Stimulated activated CD4-positive, alpha-beta T cell treated with anti-CD3 and anti-CD28 coated beads, Interleukin-4, amount 100 ng/mL, for 48 hours (primary cell): ENCODE results near the gene PTPRB.

Experiments used
- DNase-seq, 2 donors: peaks; one replicate each; pipeline ENCODE4 v3.0.0-alpha.2; 2020; ENCODE audit warnings: low read depth in 2 of 2

The PTPRB gene

DNA sequence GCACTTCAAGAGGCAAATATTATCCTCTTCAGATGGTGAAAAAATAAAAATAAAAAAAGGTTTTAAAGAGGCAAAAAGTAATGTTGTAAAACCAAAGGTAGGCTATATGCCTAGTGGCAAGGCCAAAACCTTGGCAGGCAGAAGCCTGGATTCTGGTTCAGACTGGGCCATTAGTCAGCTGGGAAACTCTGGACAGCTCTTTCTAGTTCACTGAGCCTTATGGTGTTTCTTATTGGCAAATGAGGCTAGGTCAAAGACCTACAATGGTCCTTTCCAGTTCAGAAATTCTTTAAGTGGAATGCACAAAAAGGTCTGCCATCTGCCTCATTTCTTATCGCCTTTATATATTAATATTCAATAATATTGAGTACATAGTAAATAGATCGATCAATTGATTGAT lies 44.6 kb downstream of the PTPRB start:
- DNase-seq, result no peak

DNA sequence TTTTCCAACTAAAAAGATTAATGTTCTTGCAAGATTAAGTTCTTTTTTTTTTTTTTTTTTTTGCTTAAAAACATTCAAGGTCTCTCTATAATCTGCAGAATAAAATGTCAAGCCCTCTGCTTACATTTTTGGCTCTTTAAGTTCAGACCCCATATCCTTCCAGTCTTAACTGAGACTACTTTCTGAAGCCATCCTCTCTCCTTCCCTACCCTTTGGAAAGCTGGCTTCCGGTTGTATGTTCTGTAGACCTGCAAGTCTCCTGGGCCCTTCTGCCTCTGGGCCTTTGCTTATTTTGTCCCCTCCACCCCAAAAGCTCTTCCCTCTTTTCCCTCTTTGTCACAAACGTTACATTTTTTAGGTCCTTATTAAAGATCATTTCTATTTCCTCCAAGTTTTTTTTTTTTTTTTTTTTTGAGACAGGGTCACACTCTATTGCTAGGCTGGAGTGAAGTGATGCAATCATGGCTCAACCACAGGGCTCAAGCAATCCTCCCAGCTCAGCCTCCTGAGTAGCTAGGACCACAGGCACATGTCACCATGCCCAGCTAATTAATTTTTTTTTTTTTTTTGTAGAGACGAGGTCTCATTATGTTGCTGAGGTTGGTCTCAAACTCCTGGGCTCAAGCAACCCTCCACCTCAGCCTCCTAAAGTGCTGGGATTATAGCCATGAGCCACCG lies 46.5 kb downstream of the PTPRB start:
- DNase-seq, result no peak

DNA sequence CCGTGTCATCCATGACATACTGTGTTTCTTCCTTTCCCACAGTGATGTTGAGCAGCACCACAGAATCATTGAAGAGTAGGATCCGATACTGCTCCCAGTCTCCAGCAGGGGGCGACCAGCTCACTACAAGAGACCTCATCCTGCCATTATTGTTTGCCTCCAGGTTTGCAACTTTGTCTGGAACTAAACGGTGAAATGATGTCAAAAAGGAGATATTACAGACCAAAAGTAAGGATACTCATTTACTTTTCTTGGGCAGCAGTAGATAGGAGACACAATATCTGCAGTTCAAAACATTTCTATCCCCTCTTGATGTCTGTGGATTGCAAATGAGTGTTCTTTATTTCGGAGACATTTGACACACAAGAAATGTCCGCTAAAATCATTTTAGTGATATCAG lies 47.2 kb downstream of the PTPRB start:
- DNase-seq, result peak; percentile 43 to 46

DNA sequence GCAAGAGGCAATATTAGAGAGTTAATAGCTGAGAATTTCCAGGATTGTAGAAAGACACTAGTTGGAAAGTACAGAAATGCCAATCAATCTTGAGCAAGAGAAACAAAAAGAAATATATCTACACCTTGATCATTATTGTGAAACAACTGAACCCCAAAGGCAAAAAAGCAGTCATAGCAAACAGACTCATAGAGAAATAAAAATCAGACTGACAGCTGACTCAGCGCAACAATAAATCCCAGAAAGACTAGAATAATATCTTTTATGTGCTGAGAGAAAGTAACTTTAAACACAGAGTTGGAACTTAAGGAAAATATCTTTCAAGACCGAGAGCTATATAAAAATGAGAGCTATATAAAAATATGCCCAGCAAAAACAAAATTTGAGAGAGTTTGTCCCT lies 52.9 kb downstream of the PTPRB start:
- DNase-seq, result no peak

DNA sequence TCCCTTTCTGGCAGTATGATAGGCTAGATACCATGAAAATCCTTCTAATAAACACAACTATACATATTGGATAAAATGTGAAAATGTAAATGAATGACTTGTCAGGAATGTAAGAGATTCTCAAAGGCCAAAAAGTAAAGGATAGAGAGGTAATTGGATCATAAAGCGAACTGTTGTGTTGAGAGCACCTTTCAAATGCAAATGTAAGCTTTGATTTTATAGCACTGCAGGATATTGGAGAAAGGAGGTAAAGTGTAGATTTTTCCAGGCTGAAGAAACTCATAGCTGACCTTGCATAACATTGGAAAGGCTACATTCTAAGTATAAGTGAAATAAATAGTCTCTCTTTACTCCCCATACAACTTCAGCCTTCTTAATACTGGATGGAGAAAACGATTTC lies 54.0 kb downstream of the PTPRB start:
- DNase-seq, result no peak

DNA sequence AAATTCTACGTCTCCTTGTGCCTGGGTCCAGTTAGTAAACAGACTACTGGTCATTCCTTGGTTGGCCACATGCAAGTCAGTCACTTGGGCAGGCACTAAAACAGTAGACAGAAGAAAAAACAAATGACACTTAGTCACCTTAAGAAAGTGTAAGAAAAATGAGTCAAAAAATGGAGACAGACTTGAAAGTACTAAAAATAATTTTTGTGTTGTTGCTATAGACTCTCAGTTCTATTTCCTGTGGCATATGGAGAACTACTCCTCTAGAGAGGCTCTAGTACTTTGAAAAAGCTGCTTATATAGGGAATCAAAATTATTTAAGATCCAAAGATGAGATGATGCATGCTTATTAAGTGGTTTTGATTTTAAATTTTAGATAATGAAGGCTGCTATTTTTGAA lies 56.0 kb downstream of the PTPRB start:
- DNase-seq, result no peak

DNA sequence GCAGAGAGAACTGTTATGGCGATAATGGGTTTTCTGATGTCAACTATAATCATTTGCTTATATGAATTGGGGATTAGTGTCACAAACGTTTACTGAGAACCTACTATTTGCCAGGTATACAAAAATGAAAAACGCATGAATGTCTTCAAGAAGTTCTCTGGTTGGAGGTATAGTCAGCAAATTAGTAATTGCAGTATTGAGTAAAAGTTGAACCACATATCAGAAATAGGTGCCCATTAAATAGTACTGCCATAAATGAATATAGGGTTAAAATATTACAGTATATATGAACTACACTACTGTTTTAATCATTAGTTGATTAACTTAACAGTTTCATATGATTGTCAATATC lies 60.0 kb downstream of the PTPRB start:
- DNase-seq, result no peak

DNA sequence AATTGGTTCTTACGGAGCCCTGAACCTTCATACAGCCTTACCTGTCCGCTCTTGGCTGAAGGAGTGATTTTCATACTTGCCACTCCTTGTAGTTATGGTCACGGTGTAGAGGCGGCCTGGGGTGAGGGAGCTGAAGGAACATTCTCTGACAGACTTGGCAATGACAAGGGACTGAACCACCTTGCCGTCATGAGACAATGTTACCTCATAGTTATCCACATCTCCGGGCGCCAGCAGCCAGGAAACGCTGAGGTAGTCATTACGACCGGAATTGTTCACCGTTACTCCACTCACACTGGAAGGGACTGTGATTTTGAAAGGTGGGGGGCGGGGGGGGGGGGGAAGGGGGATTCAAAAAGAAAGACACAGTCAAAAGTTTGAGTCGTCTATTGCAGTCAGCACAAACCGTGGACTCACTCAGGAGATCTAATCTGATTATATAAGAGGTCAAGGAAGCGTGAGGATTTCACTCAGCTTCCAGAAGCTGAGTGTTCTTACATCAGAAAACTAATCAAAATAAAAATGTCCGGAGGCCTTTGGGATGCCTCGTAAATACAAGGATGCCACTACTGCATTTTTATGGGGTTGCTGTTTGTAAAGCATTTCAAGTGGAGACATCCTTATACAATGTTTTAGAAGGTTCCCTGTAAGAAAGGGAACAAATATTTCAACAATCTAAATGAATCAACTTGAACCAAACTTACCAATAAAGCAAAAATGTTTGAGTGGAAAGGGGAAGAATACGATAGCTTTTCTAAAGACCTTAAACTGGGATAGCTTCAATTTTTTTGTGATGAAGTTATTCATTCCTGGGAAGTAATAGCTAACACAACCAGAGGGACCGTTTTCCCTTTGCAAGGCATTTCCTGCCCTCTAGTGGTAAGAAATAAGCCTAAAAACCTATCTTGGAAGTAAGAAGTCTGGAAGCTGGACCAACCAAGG lies 60.6 kb downstream of the PTPRB start:
- DNase-seq, result no peak

DNA sequence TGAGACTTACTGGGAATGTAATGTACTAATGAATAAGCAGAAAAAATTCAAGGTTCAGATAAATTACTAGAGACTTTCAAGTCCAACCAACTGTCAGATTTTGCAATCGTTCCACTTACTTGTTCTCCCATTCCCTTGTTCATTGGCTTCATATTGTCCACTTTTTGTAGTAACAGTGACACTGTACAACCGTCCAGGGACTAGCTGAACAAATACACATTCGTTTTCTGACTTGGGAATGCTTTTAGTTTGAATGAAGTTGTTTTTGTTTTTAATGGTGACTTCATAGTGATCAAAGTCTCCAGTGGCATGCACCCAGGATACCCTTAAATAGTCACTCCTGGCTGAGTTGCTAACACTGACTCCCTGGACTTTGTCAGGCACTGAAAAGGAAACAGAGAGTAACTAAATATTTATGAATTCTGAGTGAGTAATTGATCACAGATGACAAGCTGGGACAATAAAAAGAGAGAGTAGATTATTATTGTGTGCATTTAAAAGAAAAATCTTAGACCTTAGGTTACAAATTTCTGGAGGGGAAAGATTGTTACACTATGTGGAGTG lies 65.4 kb downstream of the PTPRB start:
- DNase-seq, result no peak

DNA sequence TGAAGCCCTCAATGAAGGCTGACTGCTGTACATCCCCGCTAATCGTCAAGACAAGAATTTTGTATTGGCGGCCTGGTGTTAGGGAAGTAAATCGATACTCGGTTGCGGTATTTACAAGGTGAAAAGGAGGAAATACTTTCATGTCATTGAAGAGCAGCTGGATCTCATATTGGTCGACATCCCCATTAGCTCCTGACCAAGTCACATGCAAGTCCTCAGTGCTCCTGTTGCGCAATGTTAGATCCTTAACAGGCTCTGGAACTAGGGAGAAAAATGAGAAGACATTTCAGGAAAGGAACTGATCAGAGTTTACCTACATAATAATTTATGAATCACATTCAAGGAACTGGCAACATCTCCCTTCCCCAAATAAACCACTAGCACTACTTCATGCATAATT lies 66.2 kb downstream of the PTPRB start:
- no peak for DNase-seq

DNA sequence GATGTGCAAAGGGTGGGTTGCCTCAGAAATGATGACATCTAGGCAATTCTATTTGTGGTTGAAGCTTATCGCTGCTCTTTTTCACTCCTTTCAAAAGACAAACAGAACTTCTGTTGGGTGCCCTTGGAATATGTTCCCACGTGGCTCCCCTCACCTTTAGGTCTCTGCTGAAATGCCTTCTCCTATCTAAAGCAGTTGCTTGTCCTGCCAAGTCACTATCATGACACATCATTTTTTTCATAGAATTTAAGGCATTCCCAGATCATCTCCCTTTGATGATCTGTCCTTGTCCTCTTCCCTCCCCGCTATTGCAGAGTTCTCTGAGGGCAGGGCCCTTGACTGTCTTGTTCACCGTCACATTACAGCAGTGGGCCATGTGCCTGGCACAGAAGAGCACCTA lies 75.7 kb downstream of the PTPRB start:
- no peak for DNase-seq

DNA sequence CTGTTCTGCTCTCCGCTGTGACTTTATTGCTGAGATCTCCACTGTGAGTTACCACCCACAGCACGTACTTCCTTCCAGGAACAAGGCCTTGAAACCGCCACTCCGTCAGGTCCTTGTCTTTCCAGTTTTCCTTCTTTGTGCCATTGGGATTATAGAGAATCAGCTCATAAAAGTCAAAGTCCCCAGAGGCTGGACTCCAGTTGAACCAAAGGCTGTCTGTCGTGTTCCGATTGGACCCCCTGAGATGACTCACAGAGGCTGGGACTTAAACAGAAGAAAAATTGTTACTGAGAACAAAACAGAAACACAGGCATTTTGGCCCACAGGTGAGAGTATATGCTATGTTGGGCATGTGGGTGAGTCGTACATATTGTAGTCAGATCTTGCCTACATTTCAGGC lies 76.6 kb downstream of the PTPRB start:
- no peak for DNase-seq

DNA sequence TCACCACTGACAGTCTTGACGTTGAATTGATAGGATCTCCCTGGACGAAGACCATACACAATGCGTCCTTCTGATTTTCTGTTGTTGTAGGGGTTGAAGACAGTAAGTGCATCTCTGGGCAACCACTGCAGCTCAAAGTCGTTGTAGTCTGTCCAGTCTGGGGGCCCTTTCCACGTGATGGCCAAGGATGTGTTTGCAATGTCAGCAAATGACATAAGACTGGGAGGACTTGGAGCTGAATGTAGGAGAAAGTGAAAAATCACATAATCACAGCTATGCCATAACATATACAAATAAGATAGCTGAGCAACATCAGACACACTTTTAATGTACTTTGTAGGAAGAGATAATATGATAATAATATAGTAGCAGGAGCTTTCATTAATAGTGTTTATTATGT lies 77.8 kb downstream of the PTPRB start:
- DNase-seq, result no peak

DNA sequence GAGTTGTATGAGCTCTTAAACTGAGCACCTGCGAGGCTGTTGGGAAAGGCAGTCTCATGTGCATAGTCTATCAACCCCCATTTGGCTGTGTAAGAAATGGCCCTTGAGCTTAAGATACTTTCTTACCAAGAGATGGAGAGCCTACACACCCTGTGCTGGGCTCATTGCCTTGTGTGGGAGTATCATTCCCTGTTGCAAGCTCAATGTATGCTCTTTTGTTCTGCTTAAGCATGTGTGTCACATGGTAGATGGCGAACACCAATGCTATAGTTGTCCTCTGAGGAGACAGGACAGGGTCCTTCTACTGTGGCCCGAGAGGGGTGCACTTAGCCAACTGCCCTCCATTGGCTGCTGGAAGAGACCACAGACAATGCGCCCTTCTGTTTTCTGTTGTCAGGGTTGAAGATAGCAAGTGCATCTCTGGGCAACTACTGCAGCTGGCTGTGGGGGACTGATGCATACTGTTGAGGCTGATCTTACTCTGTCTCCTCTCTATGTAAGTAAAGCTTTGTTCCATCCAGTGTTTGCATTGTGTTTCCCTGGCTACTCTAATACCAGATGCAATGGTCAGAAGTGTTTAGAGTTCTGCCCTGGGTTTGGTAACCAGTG lies 79.5 kb downstream of the PTPRB start:
- no peak for DNase-seq

DNA sequence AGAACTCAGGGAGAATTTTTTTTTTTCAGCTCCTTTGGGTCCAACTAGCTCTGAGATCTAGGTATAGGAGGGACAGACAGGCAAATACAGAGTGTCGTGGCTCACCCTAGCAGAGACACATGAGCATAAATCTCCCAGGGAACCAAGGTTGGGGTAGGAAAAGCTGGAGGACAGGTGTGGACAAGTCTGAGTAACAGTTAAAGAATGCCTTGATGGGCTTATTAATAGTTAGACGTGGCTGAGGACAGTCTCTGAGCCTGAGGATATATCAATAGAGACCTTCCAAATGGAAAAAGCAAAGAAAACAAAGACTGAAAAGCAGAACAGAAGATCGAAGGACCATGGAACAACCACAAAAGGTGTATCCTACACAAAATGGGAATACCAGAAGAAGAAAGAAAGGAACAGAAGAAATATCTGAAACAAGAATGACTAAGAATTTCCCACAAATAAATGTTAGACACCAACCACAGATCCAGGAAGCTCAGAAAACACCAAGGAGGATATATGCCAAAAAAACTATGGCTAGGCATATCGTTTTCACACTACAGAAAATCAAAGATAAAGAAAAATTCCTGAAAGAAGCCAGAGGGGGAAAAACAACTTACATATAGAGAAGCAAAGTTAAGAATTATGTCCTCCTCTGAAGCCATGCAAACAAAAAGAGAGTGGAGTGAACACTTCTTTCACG lies 80.9 kb downstream of the PTPRB start:
- no peak for DNase-seq

DNA sequence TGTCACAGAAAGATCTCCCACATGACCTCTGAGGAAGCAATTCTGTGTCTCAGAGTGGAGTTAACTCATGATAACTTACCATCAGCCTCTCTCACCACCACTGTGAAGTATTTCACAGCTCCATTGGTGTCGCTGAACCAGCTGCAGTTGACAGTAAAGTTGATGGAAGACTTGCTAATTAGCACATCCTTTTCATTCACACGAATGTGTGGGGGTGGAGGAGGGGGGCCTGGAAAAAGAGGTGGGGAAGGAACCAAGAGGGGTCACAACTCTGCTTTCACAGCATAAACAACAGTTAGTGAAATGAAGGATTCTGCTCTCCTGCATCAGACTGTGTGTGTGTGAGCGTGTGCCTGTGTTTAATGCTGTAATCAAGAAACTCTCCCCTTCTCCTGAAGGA lies 82.1 kb downstream of the PTPRB start:
- no peak for DNase-seq

DNA sequence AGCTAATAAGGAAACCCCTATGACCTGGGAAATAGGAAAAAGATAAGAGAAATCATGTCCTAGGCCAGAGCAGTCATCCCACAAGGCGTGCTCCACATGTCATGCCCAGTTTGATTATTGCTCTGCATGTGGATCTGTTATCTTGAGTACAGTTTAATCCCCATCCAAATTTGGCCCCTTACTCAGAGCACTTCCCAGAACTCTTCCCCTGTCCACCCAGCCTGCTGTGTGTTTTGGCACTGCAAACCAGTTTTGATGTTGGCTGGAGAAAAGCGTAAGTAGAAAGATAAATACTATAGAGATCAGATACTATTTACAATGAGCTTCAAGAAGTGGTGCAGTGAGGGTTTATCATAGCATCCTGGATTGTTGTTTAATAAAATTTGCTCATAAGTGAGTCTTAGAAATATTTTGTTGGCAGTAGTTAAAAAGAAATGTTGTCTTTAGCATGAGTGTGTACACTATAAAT lies 83.8 kb downstream of the PTPRB start:
- no peak for DNase-seq

DNA sequence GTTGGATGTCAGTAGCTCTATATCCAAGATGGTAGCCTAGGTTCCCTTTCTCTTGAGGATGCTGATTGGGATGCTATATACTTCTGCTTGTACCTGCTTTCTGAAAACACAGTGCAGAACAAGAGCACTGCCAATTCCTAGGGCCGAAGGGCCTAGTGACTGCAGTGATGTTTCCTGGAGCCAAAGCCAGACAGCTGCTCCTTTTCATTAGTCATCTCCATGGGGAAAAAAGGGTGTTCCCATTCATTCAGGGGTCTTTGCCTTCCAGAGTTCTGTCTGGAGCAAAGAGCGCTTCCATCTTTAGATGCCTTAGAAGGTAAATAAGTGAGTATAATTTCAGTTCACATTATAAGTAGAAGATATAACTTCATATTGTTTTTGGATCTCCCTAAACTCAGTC lies 85.5 kb downstream of the PTPRB start:
- DNase-seq, result no peak

DNA sequence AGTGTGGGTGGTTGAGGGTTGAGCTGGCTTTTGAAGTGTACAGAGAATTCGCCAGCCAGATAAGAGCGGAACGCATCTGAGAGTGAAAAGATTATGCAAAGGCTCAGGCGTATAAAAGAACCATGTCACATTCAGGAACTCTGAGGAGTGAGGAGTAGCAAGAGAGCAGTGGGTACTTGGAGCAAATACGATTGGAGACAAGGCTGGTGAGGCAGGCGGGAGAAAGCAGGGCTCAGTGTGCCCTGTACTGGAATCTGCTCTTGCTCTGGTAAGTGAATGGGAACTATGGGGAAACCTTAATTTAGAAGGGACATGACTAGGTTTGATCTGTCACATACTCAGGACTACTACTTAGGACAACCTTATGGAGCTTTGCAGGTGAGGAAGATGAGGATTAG lies 87.0 kb downstream of the PTPRB start:
- DNase-seq, result no peak

DNA sequence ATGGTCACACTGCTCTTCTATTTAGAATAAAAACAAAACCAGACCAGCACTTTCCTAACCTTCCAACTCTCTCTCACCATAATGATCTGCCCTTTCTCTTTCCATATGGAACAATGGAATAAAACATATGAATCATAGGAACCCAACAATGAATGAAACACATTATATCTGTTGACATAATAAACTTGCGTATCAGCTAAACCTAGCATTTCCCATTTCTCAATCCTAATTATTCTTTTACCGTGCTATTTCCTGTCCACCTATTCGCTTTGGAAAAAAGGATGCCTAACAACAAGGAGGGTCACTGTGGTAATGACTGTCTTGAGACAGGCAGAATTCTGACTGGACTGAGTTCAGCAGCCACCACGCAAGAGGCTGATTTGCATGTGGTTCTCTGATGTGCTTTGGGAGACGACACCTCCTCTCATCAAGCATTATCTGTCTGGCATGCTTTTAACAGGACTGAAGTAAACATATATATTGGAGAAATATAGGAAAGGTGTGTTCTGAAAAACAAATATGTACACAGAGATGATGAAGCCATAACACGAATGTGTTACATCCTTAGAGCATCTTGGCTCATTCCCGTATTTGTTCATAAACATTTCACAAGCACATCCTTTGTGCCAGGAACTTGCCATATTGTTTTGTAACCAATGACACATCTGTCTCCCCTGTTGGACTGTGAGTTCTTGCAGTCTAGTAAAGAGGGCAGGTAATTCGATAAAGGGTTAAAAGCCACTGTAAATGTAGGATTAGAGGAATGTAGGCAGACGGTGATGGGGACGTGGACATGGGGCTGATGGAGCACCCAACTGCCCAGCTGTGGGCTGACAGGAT lies 87.7 kb downstream of the PTPRB start:
- no peak for DNase-seq

DNA sequence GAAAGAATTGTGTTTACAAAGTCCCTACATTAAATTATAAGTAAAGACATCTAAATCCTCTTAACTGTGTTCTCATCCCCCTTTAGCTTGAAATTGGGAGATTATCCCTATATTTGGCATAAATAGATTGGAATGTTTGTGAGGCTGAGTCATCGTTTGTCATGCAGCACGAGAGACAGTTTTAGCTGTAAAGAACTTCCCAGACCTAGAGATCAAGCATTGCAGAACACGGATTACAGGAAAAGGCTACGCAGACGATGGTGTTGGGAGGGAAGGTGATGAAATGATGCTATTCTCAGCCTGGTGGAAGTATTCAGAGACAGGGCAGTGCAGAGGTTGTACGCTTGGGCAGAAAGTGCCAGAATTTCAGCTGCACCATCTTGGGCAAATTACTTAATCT lies 93.8 kb downstream of the PTPRB start:
- DNase-seq, result no peak
